NK-92 (cell line): Measurements from ENCODE around the gene TCF4.

Experiments
- DNase-seq: peaks from one replicate; lab custom pipeline; 2025; ENCODE audit not compliant: unreplicated experiment; lab: John Stamatoyannopoulos, UW

TCF4 gene

GRCh38 chr18:55587418-55588110 is 428 bp downstream of the TCF4 start:
- no peak for DNase-seq

- DNase-seq, result no peak
Measured at GRCh38 chr18:55585920-55586561, 2.0 kb downstream of the TCF4 start.

GRCh38 chr18:55585065-55585919 is 2.7 kb downstream of the TCF4 start:
- DNase-seq, result no peak

- DNase-seq, result no peak
Measured at GRCh38 chr18:55584201-55584600, 3.8 kb downstream of the TCF4 start.

GRCh38 chr18:55582325-55582724 is 5.7 kb downstream of the TCF4 start:
- DNase-seq, result no peak

- DNase-seq, result no peak
Measured at GRCh38 chr18:55579501-55580270, 8.3 kb downstream of the TCF4 start.

- no peak for DNase-seq
Measured at GRCh38 chr18:55577812-55578539, 10.0 kb downstream of the TCF4 start.

- no peak for DNase-seq
Measured at GRCh38 chr18:55576001-55576400, 12.0 kb downstream of the TCF4 start.

- no peak for DNase-seq
Measured at GRCh38 chr18:55575066-55575465, 12.9 kb downstream of the TCF4 start.

GRCh38 chr18:55573386-55573785 is 14.6 kb downstream of the TCF4 start:
- DNase-seq, result no peak

- DNase-seq, result no peak
Measured at GRCh38 chr18:55570966-55571365, 17.0 kb downstream of the TCF4 start.

- no peak for DNase-seq
Measured at GRCh38 chr18:55566456-55566935, 21.5 kb downstream of the TCF4 start.

GRCh38 chr18:55559739-55560138 is 28.3 kb downstream of the TCF4 start:
- DNase-seq, result no peak

GRCh38 chr18:55557211-55557610 is 30.8 kb downstream of the TCF4 start:
- DNase-seq, result no peak

GRCh38 chr18:55555395-55556027 is 32.5 kb downstream of the TCF4 start:
- DNase-seq, result no peak

GRCh38 chr18:55552526-55553189 is 35.3 kb downstream of the TCF4 start:
- DNase-seq, result no peak

- DNase-seq, result no peak
Measured at GRCh38 chr18:55551227-55551626, 36.8 kb downstream of the TCF4 start.

- DNase-seq, result no peak
Measured at GRCh38 chr18:55550471-55550870, 37.5 kb downstream of the TCF4 start.

GRCh38 chr18:55549474-55550104 is 38.4 kb downstream of the TCF4 start:
- no peak for DNase-seq
